IMR-90 (cell line): Measurements from ENCODE around the gene ITPR3.

ENCODE experiments used
- BHLHE40 ChIP-seq: fragments of 150-350 bp; IDR thresholded peaks from 2 replicates; pipeline ENCODE4 v1.6.1; 2016; ENCODE audit warnings: mild to moderate bottlenecking, low read depth, low read length
- CHD1 ChIP-seq: IDR thresholded peaks from 2 replicates; pipeline ENCODE4 v1.6.1; 2012; ENCODE audit warnings: low read depth, low read length, improper control_type of control experiment
- CTCF ChIP-seq: conservative IDR thresholded peaks from 2 replicates; pipeline ENCODE4 v1.5.1; 2012; ENCODE audit warnings: mild to moderate bottlenecking, low read depth, low read length, improper control_type of control experiment
- FOS ChIP-seq: fragments of 150-350 bp; IDR thresholded peaks from 2 replicates; pipeline ENCODE4 v1.6.1; 2016; ENCODE audit warnings: low read depth, low read length
- MAFK ChIP-seq: IDR thresholded peaks from 2 replicates; pipeline ENCODE4 v1.6.1; 2012; ENCODE audit warnings: low read depth, low read length, improper control_type of control experiment
- MAZ ChIP-seq: IDR thresholded peaks from 2 replicates; pipeline ENCODE4 v1.6.1; 2012; ENCODE audit warnings: low read depth, mild to moderate bottlenecking, low read length, improper control_type of control experiment, moderate library complexity, borderline replicate concordance
- NFE2L2 ChIP-seq: fragments of 150-350 bp; IDR thresholded peaks from 2 replicates; pipeline ENCODE4 v1.6.1; 2016; ENCODE audit warnings: low read depth, mild to moderate bottlenecking, low read length
- POLR2A ChIP-seq: IDR thresholded peaks from 2 replicates; pipeline ENCODE4 v1.6.1; 2012; ENCODE audit warnings: mild to moderate bottlenecking, low read depth, low read length
- RAD21 ChIP-seq: IDR thresholded peaks from 2 replicates; pipeline ENCODE4 v1.6.1; 2012; ENCODE audit warnings: low read length, improper control_type of control experiment
- RFX5 ChIP-seq: IDR thresholded peaks from 2 replicates; pipeline ENCODE4 v1.8.0; 2012; ENCODE audit warnings: low read depth, mild to moderate bottlenecking, low read length, moderate library complexity
- SMC3 ChIP-seq: fragments of 150-350 bp; IDR thresholded peaks from 2 replicates; pipeline ENCODE4 v1.6.1; 2016; ENCODE audit warnings: low read depth, mild to moderate bottlenecking, antibody characterized with exemption, low read length, moderate library complexity

- no peak for TF ChIP-seq RAD21
- no peak for TF ChIP-seq RFX5
- no peak for TF ChIP-seq CTCF
- TF ChIP-seq POLR2A: no peak
- TF ChIP-seq MAZ: no peak
- no peak for TF ChIP-seq FOS
- TF ChIP-seq NFE2L2: no peak
- TF ChIP-seq BHLHE40: no peak
- no peak for TF ChIP-seq SMC3
- no peak for TF ChIP-seq MAFK
- TF ChIP-seq CHD1: no peak
Measured at GRCh38 chr6:33610779-33611732, 10.1 kb upstream of the ITPR3 start.
